ENCODE results near the gene EPB41. TPM values are rescaled to one million over a fixed set of nuclear protein-coding genes. Genes with fewer than 3 reads are reported as not detected.

The EPB41 gene
- polyA plus RNA-seq, 1 of the 3 experiments (the other 2 are of a cell fraction), result 7.4 TPM

GRCh38 chr1:28914228-28915030 lies at the start of gene EPB41 (continued):
- TF ChIP-seq CTCF (IDR thresholded peaks at IDR 0.05) (no peak), MAX (IDR thresholded peaks at IDR 0.05; ENCODE audit: low read depth) (peak; percentile 85), MEF2A (IDR thresholded peaks at IDR 0.05; ENCODE audit: borderline replicate concordance, low read depth) (no peak), EP300 (IDR thresholded peaks at IDR 0.05; ENCODE audit: borderline replicate concordance in 1 of 2, low read depth in 1 of 2, low read length in 1 of 2) (no peak), SIN3A (IDR thresholded peaks at IDR 0.05; ENCODE audit: borderline replicate concordance, low read depth, low read length) (no peak; the same call in 1 of the 2 replicates), IRF3 (IDR thresholded peaks at IDR 0.05; ENCODE audit: low read depth, low read length) (no peak; the same call in 1 of the 2 replicates), RAD21 (IDR thresholded peaks at IDR 0.05; ENCODE audit: low read length) (no peak), FOXJ3 (CRISPR knock-in tag; IDR thresholded peaks at IDR 0.05) (no peak), GABPA (IDR thresholded peaks at IDR 0.05; ENCODE audit: low read depth) (no peak), FOSL2 (IDR thresholded peaks at IDR 0.05; ENCODE audit: borderline replicate concordance, low read depth) (no peak), RCOR1 (IDR thresholded peaks at IDR 0.05; ENCODE audit: low read length) (no peak), RFX5 (IDR thresholded peaks at IDR 0.05; ENCODE audit: low read length) (peak; percentile 64; the same call in 1 of the 2 replicates)

- TF ChIP-seq CHD2 (IDR thresholded peaks at IDR 0.05; ENCODE audit: low read length, partially characterized antibody) (no peak), NFIC (IDR thresholded peaks at IDR 0.05; ENCODE audit: borderline replicate concordance) (no peak), TEAD4 (IDR thresholded peaks at IDR 0.05; ENCODE audit: borderline replicate concordance, insufficient read depth) (no peak), SIN3A (IDR thresholded peaks at IDR 0.05; ENCODE audit: borderline replicate concordance, low read depth, low read length) (no peak), RFX5 (IDR thresholded peaks at IDR 0.05; ENCODE audit: low read length) (no peak), YY1 (IDR thresholded peaks at IDR 0.05; ENCODE audit: low read depth) (no peak), POLR2AphosphoS5 (IDR thresholded peaks at IDR 0.05; ENCODE audit: low read depth, low read length) (no peak), NRF1 (IDR thresholded peaks at IDR 0.05; ENCODE audit: low read depth, low read length) (no peak), PBX3 (IDR thresholded peaks at IDR 0.05) (no peak), MEF2A (IDR thresholded peaks at IDR 0.05; ENCODE audit: borderline replicate concordance, low read depth) (no peak), MXI1 (IDR thresholded peaks at IDR 0.05; ENCODE audit: low read depth, low read length) (no peak)
- H3F3A ChIP-seq (replicated peaks; ENCODE audit: insufficient read depth), result no peaks in the 10 kb centered on the region
- H3K27ac ChIP-seq (ENCODE audit: low read depth in 2 of 2, low read length in 1 of 2), result no peak overlapping the region
- no peaks in the 10 kb centered on the region for H3K36me3 ChIP-seq (replicated peaks in 1 of 2; ENCODE audit: control insufficient read depth in 1 of 2, insufficient read depth in 2 of 2, low read length in 1 of 2)
- H3K9me3 ChIP-seq, result no peaks in the 10 kb centered on the region
- no peaks in the 10 kb centered on the region for H4K20me1 ChIP-seq (ENCODE audit: insufficient read depth)
- H3K4me3 ChIP-seq (ENCODE audit: low read depth in 2 of 2, low read length in 1 of 2), result no peak overlapping the region
- POLR2A ChIA-PET, result no interaction called here
- H3K79me2 ChIP-seq (ENCODE audit: insufficient read depth), result no peaks in the 10 kb centered on the region
- no peak overlapping the region for H2AFZ ChIP-seq (ENCODE audit: low read depth)
- CTCF ChIA-PET, result interaction anchor here (1.0 to 22.5 kb wide), 3 partner anchors 12 to 76 kb away, joined by 5 to 894 read pairs (median 84); no protein-coding TSS in a partner anchor
- H3K4me1 ChIP-seq (ENCODE audit: control insufficient read depth in 1 of 2, insufficient read depth in 2 of 2, low read depth in 1 of 2, low read length in 1 of 2), result peaks cover 3 to 4% of the 10 kb centered on the region in 2 experiments; a peak in 1 of 4 replicates
- H3K4me2 ChIP-seq, result no peak overlapping the region
- no peaks in the 10 kb centered on the region for H3K9me2 ChIP-seq
- peak; percentile 66 for DNase-seq
- no peaks in the 10 kb centered on the region for H3K27me3 ChIP-seq (ENCODE audit: insufficient read depth)
- WGBS (ENCODE audit: low lambda C conversion rate), result 60% methylated on average over 6 of the region's 6 CpGs
- H3K9ac ChIP-seq, result no peak overlapping the region
Observed at GRCh38 chr1:28864695-28865094, 49.7 kb upstream of the EPB41 start.

All from SK-N-SH (cell line).